Measurements from ENCODE around the gene TMEM247.

The TMEM247 gene

DNA sequence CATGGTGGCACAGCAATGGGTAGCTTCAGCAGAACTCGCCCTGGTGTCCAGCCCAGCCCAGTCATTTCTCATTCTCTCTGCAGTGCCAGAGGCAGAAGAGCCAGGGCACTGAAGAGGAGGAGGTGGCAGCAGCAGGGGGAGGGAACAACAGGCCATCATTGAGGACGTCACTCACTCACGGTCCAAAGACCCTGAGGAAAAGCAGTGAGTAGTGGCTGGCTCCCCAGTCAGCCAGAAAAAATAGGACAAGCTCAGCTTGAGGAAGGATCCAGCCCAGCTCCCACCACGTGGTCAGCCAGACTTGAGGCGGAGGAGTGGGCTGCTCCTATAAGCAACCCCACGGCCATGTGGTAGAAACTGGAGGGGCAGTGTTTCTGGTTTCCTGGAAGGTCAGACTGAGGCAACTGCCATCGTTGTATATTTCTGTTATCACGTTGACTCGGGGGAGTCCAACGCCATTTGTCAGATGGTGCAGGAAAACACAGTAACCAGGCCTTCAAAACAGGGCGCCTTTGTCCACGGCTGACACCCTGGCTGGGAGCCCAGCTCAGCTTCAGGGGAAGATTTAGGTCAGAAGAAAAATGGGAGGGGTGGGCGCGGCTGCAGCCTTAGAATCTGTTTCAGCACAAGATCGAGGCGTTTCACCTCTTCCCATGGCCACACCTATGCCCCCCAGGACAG is 19.0 kb upstream of the TMEM247 start:
- no peak for ATAC-seq
- TF ChIP-seq OSR1 (CRISPR knock-in tag; IDR thresholded peaks at IDR 0.05), result no peak

DNA sequence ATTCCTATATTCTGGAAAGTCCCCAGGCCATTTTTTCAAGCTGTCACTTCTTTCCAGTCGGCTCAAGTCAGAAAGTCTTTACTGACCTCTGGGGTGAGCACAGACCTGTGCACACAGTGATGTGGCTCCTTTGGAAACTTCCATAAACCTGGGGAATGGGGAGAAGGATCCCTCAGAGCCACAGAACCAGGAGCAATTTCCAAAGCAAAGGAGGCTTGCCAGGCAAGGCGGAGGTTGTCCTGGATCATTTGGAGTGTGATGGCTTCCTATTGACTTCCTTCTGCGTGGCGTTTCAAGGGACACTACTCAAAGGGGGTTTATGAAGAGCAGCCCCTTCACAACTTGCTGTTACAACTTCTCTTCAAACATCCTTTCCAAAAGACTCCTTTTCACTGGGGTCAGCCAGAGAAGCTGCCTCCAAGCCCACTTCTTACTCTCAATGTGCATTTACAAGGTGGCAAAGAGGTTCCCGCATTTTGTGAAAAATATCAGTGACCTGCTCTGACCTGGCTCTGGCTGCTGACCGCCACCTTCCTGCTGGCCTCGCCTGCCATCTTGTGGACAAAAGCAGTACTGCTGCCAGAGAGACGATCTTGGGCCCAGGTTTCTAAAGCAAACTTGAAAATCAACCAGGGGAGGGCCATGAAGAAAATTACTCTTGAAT is 18.2 kb upstream of the TMEM247 start:
- no peak for TF ChIP-seq BACH2 (CRISPR knock-in tag; IDR thresholded peaks at IDR 0.05; ENCODE audit: borderline replicate concordance)
- no peak for TF ChIP-seq CSDC2 (CRISPR knock-in tag; IDR thresholded peaks at IDR 0.05)
- ATAC-seq, result peak; percentile 73

DNA sequence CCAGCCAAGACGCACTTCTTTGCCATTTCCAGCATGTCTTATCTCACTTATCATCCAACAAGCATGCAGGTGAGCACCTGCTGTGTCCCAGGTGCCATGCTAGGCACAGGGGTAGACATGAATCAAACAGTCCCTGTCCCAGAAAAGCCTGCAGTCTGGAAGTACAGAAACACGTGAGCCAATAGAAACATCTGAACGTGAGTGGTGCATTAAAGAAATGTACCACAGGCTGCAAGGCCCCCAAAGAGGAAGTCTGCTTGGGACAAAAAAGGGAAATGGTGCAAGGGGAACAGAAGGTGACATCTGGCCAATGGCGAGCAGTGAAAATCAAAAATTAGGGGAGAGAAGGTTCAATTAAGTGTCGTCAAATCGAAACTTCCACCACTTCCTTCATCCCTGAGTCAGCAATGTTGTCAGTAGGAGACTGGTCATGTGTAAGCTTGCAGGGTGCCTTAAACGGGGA is 17.6 kb upstream of the TMEM247 start:
- TF ChIP-seq, protein P1, sequence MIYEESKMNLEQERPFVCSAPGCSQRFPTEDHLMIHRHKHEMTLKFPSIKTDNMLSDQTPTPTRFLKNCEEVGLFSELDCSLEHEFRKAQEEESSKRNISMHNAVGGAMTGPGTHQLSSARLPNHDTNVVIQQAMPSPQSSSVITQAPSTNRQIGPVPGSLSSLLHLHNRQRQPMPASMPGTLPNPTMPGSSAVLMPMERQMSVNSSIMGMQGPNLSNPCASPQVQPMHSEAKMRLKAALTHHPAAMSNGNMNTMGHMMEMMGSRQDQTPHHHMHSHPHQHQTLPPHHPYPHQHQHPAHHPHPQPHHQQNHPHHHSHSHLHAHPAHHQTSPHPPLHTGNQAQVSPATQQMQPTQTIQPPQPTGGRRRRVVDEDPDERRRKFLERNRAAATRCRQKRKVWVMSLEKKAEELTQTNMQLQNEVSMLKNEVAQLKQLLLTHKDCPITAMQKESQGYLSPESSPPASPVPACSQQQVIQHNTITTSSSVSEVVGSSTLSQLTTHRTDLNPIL (CRISPR knock-in tag; IDR thresholded peaks at IDR 0.05; ENCODE audit: low read depth), result no peak
- no peak for TF ChIP-seq GLIS3 (CRISPR knock-in tag; IDR thresholded peaks at IDR 0.05)
- no peak for TF ChIP-seq ZNF70 (CRISPR knock-in tag; IDR thresholded peaks at IDR 0.05)
- TF ChIP-seq ESRRG (CRISPR knock-in tag; IDR thresholded peaks at IDR 0.05), result no peak
- TF ChIP-seq, protein P2, sequence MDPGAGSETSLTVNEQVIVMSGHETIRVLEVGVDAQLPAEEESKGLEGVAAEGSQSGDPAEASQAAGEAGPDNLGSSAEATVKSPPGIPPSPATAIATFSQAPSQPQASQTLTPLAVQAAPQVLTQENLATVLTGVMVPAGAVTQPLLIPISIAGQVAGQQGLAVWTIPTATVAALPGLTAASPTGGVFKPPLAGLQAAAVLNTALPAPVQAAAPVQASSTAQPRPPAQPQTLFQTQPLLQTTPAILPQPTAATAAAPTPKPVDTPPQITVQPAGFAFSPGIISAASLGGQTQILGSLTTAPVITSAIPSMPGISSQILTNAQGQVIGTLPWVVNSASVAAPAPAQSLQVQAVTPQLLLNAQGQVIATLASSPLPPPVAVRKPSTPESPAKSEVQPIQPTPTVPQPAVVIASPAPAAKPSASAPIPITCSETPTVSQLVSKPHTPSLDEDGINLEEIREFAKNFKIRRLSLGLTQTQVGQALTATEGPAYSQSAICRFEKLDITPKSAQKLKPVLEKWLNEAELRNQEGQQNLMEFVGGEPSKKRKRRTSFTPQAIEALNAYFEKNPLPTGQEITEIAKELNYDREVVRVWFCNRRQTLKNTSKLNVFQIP (CRISPR knock-in tag; IDR thresholded peaks at IDR 0.05; ENCODE audit: borderline replicate concordance, low read depth), result no peak
- no peak for TF ChIP-seq BACH2 (CRISPR knock-in tag; IDR thresholded peaks at IDR 0.05; ENCODE audit: borderline replicate concordance)
- TF ChIP-seq CSDC2 (CRISPR knock-in tag; IDR thresholded peaks at IDR 0.05), result no peak
- no peak for TF ChIP-seq ZFP3 (CRISPR knock-in tag; IDR thresholded peaks at IDR 0.05)
- TF ChIP-seq ISL1 (CRISPR knock-in tag; IDR thresholded peaks at IDR 0.05), result no peak
- no peak for TF ChIP-seq ZNF8 (CRISPR knock-in tag; IDR thresholded peaks at IDR 0.05)
- TF ChIP-seq ZFP30 (CRISPR knock-in tag; IDR thresholded peaks at IDR 0.05), result no peak
- TF ChIP-seq ZNF565 (CRISPR knock-in tag; conservative IDR thresholded peaks at IDR 0.05; ENCODE audit: low read depth), result no peak
- TF ChIP-seq, protein P3, sequence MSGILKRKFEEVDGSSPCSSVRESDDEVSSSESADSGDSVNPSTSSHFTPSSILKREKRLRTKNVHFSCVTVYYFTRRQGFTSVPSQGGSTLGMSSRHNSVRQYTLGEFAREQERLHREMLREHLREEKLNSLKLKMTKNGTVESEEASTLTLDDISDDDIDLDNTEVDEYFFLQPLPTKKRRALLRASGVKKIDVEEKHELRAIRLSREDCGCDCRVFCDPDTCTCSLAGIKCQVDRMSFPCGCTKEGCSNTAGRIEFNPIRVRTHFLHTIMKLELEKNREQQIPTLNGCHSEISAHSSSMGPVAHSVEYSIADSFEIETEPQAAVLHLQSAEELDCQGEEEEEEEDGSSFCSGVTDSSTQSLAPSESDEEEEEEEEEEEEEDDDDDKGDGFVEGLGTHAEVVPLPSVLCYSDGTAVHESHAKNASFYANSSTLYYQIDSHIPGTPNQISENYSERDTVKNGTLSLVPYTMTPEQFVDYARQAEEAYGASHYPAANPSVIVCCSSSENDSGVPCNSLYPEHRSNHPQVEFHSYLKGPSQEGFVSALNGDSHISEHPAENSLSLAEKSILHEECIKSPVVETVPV (CRISPR knock-in tag; IDR thresholded peaks at IDR 0.05), result no peak
- TF ChIP-seq, protein P4, sequence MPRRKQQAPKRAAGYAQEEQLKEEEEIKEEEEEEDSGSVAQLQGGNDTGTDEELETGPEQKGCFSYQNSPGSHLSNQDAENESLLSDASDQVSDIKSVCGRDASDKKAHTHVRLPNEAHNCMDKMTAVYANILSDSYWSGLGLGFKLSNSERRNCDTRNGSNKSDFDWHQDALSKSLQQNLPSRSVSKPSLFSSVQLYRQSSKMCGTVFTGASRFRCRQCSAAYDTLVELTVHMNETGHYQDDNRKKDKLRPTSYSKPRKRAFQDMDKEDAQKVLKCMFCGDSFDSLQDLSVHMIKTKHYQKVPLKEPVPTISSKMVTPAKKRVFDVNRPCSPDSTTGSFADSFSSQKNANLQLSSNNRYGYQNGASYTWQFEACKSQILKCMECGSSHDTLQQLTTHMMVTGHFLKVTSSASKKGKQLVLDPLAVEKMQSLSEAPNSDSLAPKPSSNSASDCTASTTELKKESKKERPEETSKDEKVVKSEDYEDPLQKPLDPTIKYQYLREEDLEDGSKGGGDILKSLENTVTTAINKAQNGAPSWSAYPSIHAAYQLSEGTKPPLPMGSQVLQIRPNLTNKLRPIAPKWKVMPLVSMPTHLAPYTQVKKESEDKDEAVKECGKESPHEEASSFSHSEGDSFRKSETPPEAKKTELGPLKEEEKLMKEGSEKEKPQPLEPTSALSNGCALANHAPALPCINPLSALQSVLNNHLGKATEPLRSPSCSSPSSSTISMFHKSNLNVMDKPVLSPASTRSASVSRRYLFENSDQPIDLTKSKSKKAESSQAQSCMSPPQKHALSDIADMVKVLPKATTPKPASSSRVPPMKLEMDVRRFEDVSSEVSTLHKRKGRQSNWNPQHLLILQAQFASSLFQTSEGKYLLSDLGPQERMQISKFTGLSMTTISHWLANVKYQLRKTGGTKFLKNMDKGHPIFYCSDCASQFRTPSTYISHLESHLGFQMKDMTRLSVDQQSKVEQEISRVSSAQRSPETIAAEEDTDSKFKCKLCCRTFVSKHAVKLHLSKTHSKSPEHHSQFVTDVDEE (CRISPR knock-in tag; IDR thresholded peaks at IDR 0.05), result no peak
- no peak for TF ChIP-seq ZC3H10 (CRISPR knock-in tag; IDR thresholded peaks at IDR 0.05)
- TF ChIP-seq SNAI2 (CRISPR knock-in tag; IDR thresholded peaks at IDR 0.05), result no peak
- no peak for TF ChIP-seq OSR1 (CRISPR knock-in tag; IDR thresholded peaks at IDR 0.05)
- no peak for TF ChIP-seq PPARA (CRISPR knock-in tag; IDR thresholded peaks at IDR 0.05; ENCODE audit: borderline replicate concordance)
- no peak for TF ChIP-seq ARNTL (CRISPR knock-in tag; IDR thresholded peaks at IDR 0.05; ENCODE audit: borderline replicate concordance, low read depth)
- TF ChIP-seq, protein P5, sequence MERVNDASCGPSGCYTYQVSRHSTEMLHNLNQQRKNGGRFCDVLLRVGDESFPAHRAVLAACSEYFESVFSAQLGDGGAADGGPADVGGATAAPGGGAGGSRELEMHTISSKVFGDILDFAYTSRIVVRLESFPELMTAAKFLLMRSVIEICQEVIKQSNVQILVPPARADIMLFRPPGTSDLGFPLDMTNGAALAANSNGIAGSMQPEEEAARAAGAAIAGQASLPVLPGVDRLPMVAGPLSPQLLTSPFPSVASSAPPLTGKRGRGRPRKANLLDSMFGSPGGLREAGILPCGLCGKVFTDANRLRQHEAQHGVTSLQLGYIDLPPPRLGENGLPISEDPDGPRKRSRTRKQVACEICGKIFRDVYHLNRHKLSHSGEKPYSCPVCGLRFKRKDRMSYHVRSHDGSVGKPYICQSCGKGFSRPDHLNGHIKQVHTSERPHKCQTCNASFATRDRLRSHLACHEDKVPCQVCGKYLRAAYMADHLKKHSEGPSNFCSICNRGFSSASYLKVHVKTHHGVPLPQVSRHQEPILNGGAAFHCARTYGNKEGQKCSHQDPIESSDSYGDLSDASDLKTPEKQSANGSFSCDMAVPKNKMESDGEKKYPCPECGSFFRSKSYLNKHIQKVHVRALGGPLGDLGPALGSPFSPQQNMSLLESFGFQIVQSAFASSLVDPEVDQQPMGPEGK (CRISPR knock-in tag; IDR thresholded peaks at IDR 0.05; ENCODE audit: borderline replicate concordance), result no peak
- no peak for ATAC-seq
